PC-9 (cell line): ENCODE measurements around the gene TECTB. TPM values are rescaled to one million over a fixed set of nuclear protein-coding genes. Genes with fewer than 3 reads are reported as not detected.

Source experiments
- BruUV-seq: library from RNA; stranded (reverse); fragments of 400-500 nt; replicated peaks from 2 replicates; lab custom pipeline; 2021; lab: Mats Ljungman, UMichigan
- CTCF ChIA-PET: fragments of 300-600 bp; sonication (Branson Sonifier 250); formaldehyde crosslinking; loops from one replicate; lab custom pipeline; 2022; ENCODE audit warnings: antibody characterized with exemption; lab: Charles Lee
- POLR2A ChIA-PET: fragments of 300-600 bp; sonication (Branson Sonifier 250); formaldehyde crosslinking; loops from one replicate; lab custom pipeline; 2022; ENCODE audit warnings: antibody characterized with exemption; ENCODE audit not compliant: unreplicated experiment; lab: Charles Lee
- DNase-seq, 2 experiments: peaks; one replicate each; pipeline versions ENCODE4 v3.0.0 to v3.0.0-alpha.2; 2015 to 2022; ENCODE audit warnings: mixed read lengths in 1 of 2
- H2AFZ ChIP-seq: fragments of 200-600 bp; sonication (generic); 2 replicates; pipeline ENCODE4 v1.8.1; 2017; ENCODE audit warnings: antibody characterized with exemption
- H3F3A ChIP-seq: fragments of 200-600 bp; sonication (generic); 2 replicates; pipeline ENCODE4 v1.8.1; 2017; ENCODE audit warnings: antibody characterized with exemption, mild to moderate bottlenecking, low read depth; ENCODE audit not compliant: insufficient read depth
- H3K27ac ChIP-seq: fragments of 200-600 bp; sonication (generic); 2 replicates; pipeline ENCODE4 v1.6.1; 2016; ENCODE audit warnings: mixed run types
- H3K27me3 ChIP-seq: fragments of 200-600 bp; sonication (generic); 2 replicates; pipeline ENCODE4 v1.6.1; 2016; ENCODE audit warnings: low read depth, mixed run types; ENCODE audit not compliant: insufficient read depth
- H3K36me3 ChIP-seq: fragments of 200-600 bp; sonication (generic); 2 replicates; pipeline ENCODE4 v1.6.1; 2016; ENCODE audit warnings: low read depth, mixed run types
- H3K4me1 ChIP-seq: fragments of 200-600 bp; sonication (generic); replicated peaks from 2 replicates; pipeline ENCODE4 v1.6.1; 2016; ENCODE audit warnings: mixed run types; ENCODE audit not compliant: insufficient read depth
- H3K4me2 ChIP-seq: fragments of 200-600 bp; sonication (generic); 2 replicates; pipeline ENCODE4 v1.6.1; 2017; ENCODE audit warnings: mixed run types
- H3K4me3 ChIP-seq: fragments of 200-600 bp; sonication (generic); 2 replicates; pipeline ENCODE4 v1.6.1; 2016; ENCODE audit warnings: mixed run types
- H3K79me2 ChIP-seq: fragments of 200-600 bp; sonication (generic); 2 replicates; pipeline ENCODE4 v1.6.1; 2017; ENCODE audit warnings: low read depth, mixed run types
- H3K9me2 ChIP-seq: fragments of 200-600 bp; sonication (generic); 2 replicates; pipeline ENCODE4 v1.8.1; 2017; ENCODE audit warnings: mild to moderate bottlenecking; ENCODE audit not compliant: insufficient read depth
- H3K9me3 ChIP-seq: fragments of 200-600 bp; sonication (generic); 2 replicates; pipeline ENCODE4 v1.8.1; 2016; ENCODE audit warnings: low read depth; ENCODE audit not compliant: insufficient read depth
- H4K20me1 ChIP-seq: fragments of 200-600 bp; sonication (generic); 2 replicates; pipeline ENCODE4 v1.8.1; 2017; ENCODE audit not compliant: insufficient read depth
- CTCF ChIP-seq: fragments of 200-600 bp; sonication (generic); conservative IDR thresholded peaks from 2 replicates; pipeline ENCODE4 v1.6.1; 2017; ENCODE audit warnings: mixed run types, antibody characterized with exemption, mild to moderate bottlenecking, moderate library complexity
- EZH2 ChIP-seq: fragments of 200-600 bp; sonication (generic); IDR thresholded peaks from 2 replicates; pipeline ENCODE4 v1.8.0; 2017; ENCODE audit warnings: antibody characterized with exemption, low read depth
- intact Hi-C: fragments of 100-400 bp; cut with micrococcal nuclease; formaldehyde crosslinking; loops from one replicate; pipeline ENCODE4 v1.10.0; 2022; ENCODE audit not compliant: unreplicated experiment
- total RNA-seq: library from RNA; stranded (reverse); gene quantifications from 2 replicates; pipeline ENCODE4 v1.2.3, GENCODE V29; 2021

Gene TECTB
- total RNA-seq, 1 experiment from 2014 or later, result not detected

GRCh38 chr10:112244197-112244596, 39.0 kb upstream of the TECTB start:
- TF ChIP-seq EZH2 (no peak), CTCF (no peak)
- Histone ChIP-seq H3K4me2 (no peak overlapping the region), H3K9me3 (no peaks in the 10 kb centered on the region), H3K9me2 (no peaks in the 10 kb centered on the region), H3K27ac (no peak overlapping the region), H3K4me1 (no peaks in the 10 kb centered on the region), H3K4me3 (no peak overlapping the region), H4K20me1 (no peaks in the 10 kb centered on the region), H2AFZ (no peak overlapping the region), H3F3A (no peaks in the 10 kb centered on the region), H3K79me2 (no peaks in the 10 kb centered on the region), H3K27me3 (no peaks in the 10 kb centered on the region), H3K36me3 (no peaks in the 10 kb centered on the region)
- DNase-seq, result no peak
- intact Hi-C loops, result no loop called here
- POLR2A ChIA-PET, result no interaction called here
- no TSS peak for BruUV-seq
- CTCF ChIA-PET, result no interaction called here

- Histone ChIP-seq H4K20me1 (no peaks in the 10 kb centered on the region), H3K4me3 (no peak overlapping the region), H3K79me2 (no peaks in the 10 kb centered on the region), H3K36me3 (no peaks in the 10 kb centered on the region), H3K4me2 (no peak overlapping the region), H3K27me3 (no peaks in the 10 kb centered on the region), H2AFZ (no peak overlapping the region), H3K9me3 (no peaks in the 10 kb centered on the region; the same call in 1 of the 2 replicates), H3K27ac (no peak overlapping the region), H3K9me2 (no peaks in the 10 kb centered on the region), H3K4me1 (no peaks in the 10 kb centered on the region), H3F3A (no peaks in the 10 kb centered on the region)
- no peak for DNase-seq
- no peak for TF ChIP-seq EZH2
- ChIA-PET CTCF (no interaction called here), POLR2A (no interaction called here)
- no TSS peak for BruUV-seq
- intact Hi-C loops, result no loop called here
Measured at GRCh38 chr10:112247791-112248190, 35.4 kb upstream of the TECTB start.

GRCh38 chr10:112248584-112249295, 34.5 kb upstream of the TECTB start:
- Histone ChIP-seq H3K9me2 (no peaks in the 10 kb centered on the region), H3K9me3 (no peaks in the 10 kb centered on the region; the same call in 1 of the 2 replicates), H2AFZ (no peak overlapping the region), H3K4me2 (no peak overlapping the region), H3K27me3 (no peaks in the 10 kb centered on the region), H3K27ac (no peak overlapping the region), H3K4me1 (no peaks in the 10 kb centered on the region), H3F3A (no peaks in the 10 kb centered on the region), H3K4me3 (no peak overlapping the region), H4K20me1 (no peaks in the 10 kb centered on the region), H3K79me2 (no peaks in the 10 kb centered on the region), H3K36me3 (no peaks in the 10 kb centered on the region)
- DNase-seq, result no peak
- CTCF ChIA-PET, result no interaction called here
- TF ChIP-seq CTCF (no peak), EZH2 (no peak)
- intact Hi-C loops, result no loop called here
- no TSS peak for BruUV-seq
- POLR2A ChIA-PET, result no interaction called here

GRCh38 chr10:112249722-112250121, 33.5 kb upstream of the TECTB start:
- no TSS peak for BruUV-seq

More at GRCh38 chr10:112249722-112250121, 33.5 kb upstream of the TECTB start:
- intact Hi-C loops, result no loop called here
- ChIA-PET CTCF (no interaction called here), POLR2A (no interaction called here)
- Histone ChIP-seq H4K20me1 (no peaks in the 10 kb centered on the region), H3K9me2 (no peaks in the 10 kb centered on the region), H3K9me3 (no peaks in the 10 kb centered on the region; the same call in 1 of the 2 replicates), H3F3A (no peaks in the 10 kb centered on the region), H2AFZ (no peak overlapping the region), H3K4me1 (no peaks in the 10 kb centered on the region), H3K27me3 (no peaks in the 10 kb centered on the region), H3K27ac (no peak overlapping the region), H3K4me3 (no peak overlapping the region), H3K79me2 (no peaks in the 10 kb centered on the region), H3K4me2 (no peak overlapping the region), H3K36me3 (no peaks in the 10 kb centered on the region)
- no peak for DNase-seq
- TF ChIP-seq CTCF (no peak), EZH2 (no peak)
